T-cell (primary cell): Measurements from ENCODE around the gene S100A10. TPM values are rescaled to one million over a fixed set of nuclear protein-coding genes. Genes with fewer than 3 reads are reported as not detected.

Source experiments
- ATAC-seq, 4 experiments: fragments of 200-7000 bp in 3 of 4; fragments of 150-1000 bp in 1 of 4; cut with Tn5 transposase; replicated peaks in 1 of 4; 1 replicate in 3 of 4; 2 replicates in 1 of 4; pipeline ENCODE4 v1.10.0; 2021; ENCODE audit warnings: moderate library complexity in 3 of 4, mild to moderate bottlenecking in 2 of 4, moderate number of reproducible peaks in 1 of 4
- CTCF ChIA-PET, 2 donors: fragments of 300-600 bp; sonication (Branson Sonifier 250); formaldehyde crosslinking; loops; one replicate each; lab custom pipeline; 2022; ENCODE audit warnings: antibody characterized with exemption in 2 of 2; lab: Charles Lee
- POLR2A ChIA-PET, 2 donors: fragments of 300-600 bp; sonication (Branson Sonifier 250); formaldehyde crosslinking; loops; one replicate each; lab custom pipeline; 2022; ENCODE audit warnings: antibody characterized with exemption in 2 of 2; lab: Charles Lee
- DNase-seq, 35 experiments: peaks; one replicate each; pipeline versions ENCODE4 v3.0.0 to v3.0.0-alpha.2; 2013 to 2023
- H3K27ac ChIP-seq: one replicate; pipeline ENCODE4 v1.5.1; 2013; ENCODE audit warnings: low read length
- H3K27me3 ChIP-seq, 2 experiments: replicated peaks in 1 of 2; 1 replicate in 1 of 2; 2 replicates in 1 of 2; pipeline versions ENCODE4 v1.6.1 to v1.7.0; 2013; ENCODE audit warnings: low read length in 1 of 2, mixed read lengths in 1 of 2; ENCODE audit not compliant: control insufficient read depth in 2 of 2, insufficient read depth in 2 of 2; ENCODE audit errors: extremely low read depth in 1 of 2
- H3K36me3 ChIP-seq, 2 donors: 1 replicate in 1 of 2; 2 replicates in 1 of 2; pipeline versions ENCODE4 v1.6.1 to v1.7.0; 2013; ENCODE audit warnings: low read length in 1 of 2; ENCODE audit not compliant: control insufficient read depth in 2 of 2, insufficient read depth in 1 of 2; ENCODE audit errors: extremely low read depth in 1 of 2
- H3K4me1 ChIP-seq, 2 experiments: 1 replicate in 1 of 2; 2 replicates in 1 of 2; pipeline versions ENCODE4 v1.6.1 to v1.7.0; 2013; ENCODE audit warnings: low read length in 2 of 2, mixed read lengths in 1 of 2; ENCODE audit not compliant: insufficient read depth in 2 of 2, control insufficient read depth in 1 of 2; ENCODE audit errors: extremely low read depth in 1 of 2
- H3K4me3 ChIP-seq, 2 donors: 1 replicate in 1 of 2; 2 replicates in 1 of 2; pipeline versions ENCODE4 v1.5.1 to v1.7.0; 2013; ENCODE audit warnings: mild to moderate bottlenecking in 2 of 2, low read length in 1 of 2, moderate library complexity in 1 of 2; ENCODE audit not compliant: control insufficient read depth in 1 of 2; ENCODE audit errors: extremely low read depth in 1 of 2
- H3K9me3 ChIP-seq: 2 replicates; pipeline ENCODE4 v1.7.0; 2013
- H3K27ac Mint-ChIP-seq, 2 donors: one replicate each; pipeline ENCODE4 v1.8.0; 2020 to 2021; ENCODE audit warnings: mild to moderate bottlenecking in 2 of 2, mixed read lengths in 2 of 2
- H3K27me3 Mint-ChIP-seq, 2 donors: one replicate each; pipeline ENCODE4 v1.8.0; 2021 to 2022; ENCODE audit warnings: mixed read lengths in 2 of 2
- H3K36me3 Mint-ChIP-seq: one replicate; pipeline ENCODE4 v1.8.0; 2021; ENCODE audit warnings: mixed read lengths
- H3K4me1 Mint-ChIP-seq, 3 donors: one replicate each; pipeline ENCODE4 v1.8.0; 2020 to 2022; ENCODE audit warnings: mixed read lengths in 3 of 3, mild to moderate bottlenecking in 1 of 3
- H3K4me3 Mint-ChIP-seq, 3 donors: one replicate each; pipeline ENCODE4 v1.8.0; 2020 to 2022; ENCODE audit warnings: mild to moderate bottlenecking in 3 of 3, mixed read lengths in 3 of 3, moderate library complexity in 3 of 3
- H3K9me3 Mint-ChIP-seq, 3 donors: one replicate each; pipeline ENCODE4 v1.8.0; 2020 to 2022; ENCODE audit warnings: mixed read lengths in 3 of 3
- WGBS: methylation state at CpG from one replicate; pipeline ENCODE4 v1.1.5; 2013; ENCODE audit warnings: missing lambda C conversion rate; ENCODE audit not compliant: insufficient coverage; 5-methylcytosine and 5-hydroxymethylcytosine counted together
- total RNA-seq, 35 experiments: library from RNA in 6 of 35; stranded (reverse) in 6 of 35; fragments of 120-200 nt in 1 of 35; gene quantifications; one replicate each; pipeline versions ENCODE4 v1.2.1 to v1.2.4 and lab custom pipeline; 2013 to 2026

Gene S100A10
- total RNA-seq, 5 donors from 2014 or later (not counting 1 experiment from before 2014, with no cell fraction given), result 157 to 277 (median 264) TPM

DNA sequence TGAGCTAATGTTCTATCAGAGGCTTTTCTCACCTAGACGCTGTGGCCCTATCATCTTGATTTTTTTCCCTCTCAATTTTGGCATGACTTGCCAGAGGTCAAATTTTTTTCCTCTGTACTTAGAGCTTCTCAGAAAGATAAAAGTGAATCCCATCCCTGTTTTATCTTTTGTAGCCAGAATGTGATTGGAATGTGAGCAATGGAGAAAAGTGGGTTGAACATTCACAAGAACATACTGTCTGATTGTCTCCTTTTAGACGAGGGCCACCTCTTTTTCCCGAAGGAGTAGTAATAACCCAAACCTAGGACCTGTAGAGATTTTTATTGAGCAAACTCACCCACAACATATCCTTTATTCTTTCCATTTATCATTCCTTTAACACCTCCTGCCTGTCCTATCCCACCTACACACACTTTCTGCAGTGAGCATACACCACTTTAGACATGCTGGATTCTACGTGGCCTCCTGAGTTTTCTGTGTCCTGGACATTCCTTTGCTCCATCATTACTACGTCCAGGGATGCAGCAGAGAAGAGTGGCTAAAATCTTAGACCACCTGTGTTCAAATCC is 15.9 kb downstream of the S100A10 start:
- no peaks in the 10 kb centered on the region for H3K9me3 Mint-ChIP-seq
- Histone ChIP-seq H3K36me3 (peaks cover 3 to 22% of the 10 kb centered on the region in 2 donors), H3K4me1 (no peaks in the 10 kb centered on the region), H3K4me3 (no peak overlapping the region), H3K27ac (no peak overlapping the region), H3K27me3 (peaks cover 0 to 3% of the 10 kb centered on the region in 2 experiments), H3K9me3 (no peaks in the 10 kb centered on the region)
- ATAC-seq (no peak), DNase-seq (no peak)
- CTCF ChIA-PET, result no interaction called here
- POLR2A ChIA-PET, result interaction anchor here in 1 of 2 donors (0.6 kb wide), 1 partner anchor 1943 kb away, joined by 3 read pairs; no protein-coding TSS in a partner anchor
- H3K27me3 Mint-ChIP-seq, result no peaks in the 10 kb centered on the region
- no peak overlapping the region for H3K4me3 Mint-ChIP-seq
- H3K36me3 Mint-ChIP-seq, result peaks cover 24% of the 10 kb centered on the region
- 100% methylated on average over 4 of the region's 5 CpGs for WGBS
- H3K4me1 Mint-ChIP-seq, result peaks cover 6 to 10% (median 7%) of the 10 kb centered on the region in 3 donors
- no peak overlapping the region for H3K27ac Mint-ChIP-seq

DNA sequence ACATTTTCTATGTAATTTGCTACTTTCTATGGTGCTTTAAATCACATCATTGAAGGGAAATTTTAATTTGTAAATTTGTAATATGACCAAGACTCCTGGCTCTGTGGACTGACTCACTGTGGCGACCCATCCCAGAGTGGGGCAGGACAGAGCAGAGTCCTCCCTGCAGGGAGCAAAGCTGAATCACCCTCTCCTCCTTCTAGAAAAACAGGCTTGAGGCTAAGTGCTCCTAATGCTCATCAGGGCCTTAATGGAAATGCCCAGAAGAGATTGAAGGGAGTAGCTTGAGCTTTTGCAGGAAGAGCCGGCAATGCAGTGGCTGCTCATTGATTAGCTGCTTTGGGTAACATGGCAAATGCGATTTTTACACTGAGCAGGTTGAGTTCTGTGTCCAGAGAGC is 16.8 kb downstream of the S100A10 start:
- DNase-seq, result no peak
- Mint-ChIP-seq H3K9me3 (no peaks in the 10 kb centered on the region), H3K4me1 (peaks cover 6 to 14% (median 8%) of the 10 kb centered on the region in 3 donors), H3K27ac (no peak overlapping the region), H3K36me3 (peaks cover 17% of the 10 kb centered on the region), H3K27me3 (no peaks in the 10 kb centered on the region), H3K4me3 (no peak overlapping the region)
- H3K4me1 ChIP-seq, result no peaks in the 10 kb centered on the region
- H3K4me3 ChIP-seq, result no peak overlapping the region
- no peak overlapping the region for H3K27ac ChIP-seq
- WGBS, result no CpG with 5 or more reads among the region's 3 CpGs
- no peak for ATAC-seq
- CTCF ChIA-PET, result interaction anchor here in 1 of 2 donors (1.7 kb wide), 1 partner anchor 25 kb away, joined by 6 read pairs; no protein-coding TSS in a partner anchor
- H3K27me3 ChIP-seq, result peaks cover 0 to 3% of the 10 kb centered on the region in 2 experiments
- POLR2A ChIA-PET, result no interaction called here
- H3K9me3 ChIP-seq, result no peaks in the 10 kb centered on the region
- H3K36me3 ChIP-seq, result peaks cover 3 to 15% of the 10 kb centered on the region in 2 donors

DNA sequence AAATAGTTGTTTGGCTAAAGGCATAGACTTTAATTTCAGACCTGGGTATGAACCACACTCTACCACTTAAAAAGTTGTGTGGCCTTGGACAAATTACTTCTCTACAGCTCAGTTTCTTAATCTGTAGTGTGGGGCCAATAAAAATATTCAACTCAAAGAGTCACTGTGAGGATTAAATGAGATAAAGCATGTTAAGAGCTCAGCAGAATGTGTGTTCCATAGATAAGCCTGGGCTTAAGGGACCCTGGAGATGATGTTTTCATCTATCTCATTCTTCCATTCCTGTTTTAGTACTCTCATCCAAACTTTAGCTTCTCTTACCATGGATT is 17.7 kb downstream of the S100A10 start:
- CTCF ChIA-PET, result interaction anchor here (0.8 to 1.7 kb wide), 5 partner anchors 8 to 85 kb away, joined by 3 to 6 read pairs (median 5); no protein-coding TSS in a partner anchor

DNA sequence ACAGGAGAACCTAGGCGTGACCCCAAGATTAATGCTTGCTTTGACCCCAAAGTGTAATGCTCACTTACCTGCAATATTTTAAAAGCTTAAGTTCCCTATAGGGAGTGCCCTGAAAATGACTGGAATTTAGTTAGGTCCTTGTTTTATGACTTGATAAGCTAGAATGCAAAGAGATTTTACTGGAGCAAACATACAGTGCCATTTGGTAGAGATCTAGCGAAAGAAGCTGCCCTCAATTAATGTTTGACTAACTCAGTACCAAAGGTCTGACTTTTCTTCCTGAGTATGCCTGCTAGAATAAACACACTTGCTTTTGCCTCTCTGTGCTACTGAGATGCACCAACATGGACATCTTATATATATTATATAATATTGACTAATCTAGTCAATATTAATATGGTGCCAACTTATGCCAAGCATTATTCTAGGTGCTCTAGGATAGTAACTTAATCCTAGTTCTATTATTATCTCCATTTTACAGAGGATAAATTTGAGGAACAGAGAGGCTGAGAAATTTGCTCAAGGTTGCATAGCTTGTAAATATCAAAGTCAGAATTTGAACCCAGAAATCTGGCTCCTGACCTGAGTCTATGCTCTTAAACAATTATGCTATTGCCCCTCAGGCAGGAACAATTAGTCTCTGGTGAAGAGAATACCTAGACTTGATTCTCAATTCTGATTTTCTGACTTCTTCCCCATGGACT is 18.2 kb downstream of the S100A10 start:
- Histone ChIP-seq H3K4me3 (no peak overlapping the region), H3K36me3 (peaks cover 0 to 2% of the 10 kb centered on the region in 2 donors), H3K27ac (no peak overlapping the region), H3K4me1 (no peaks in the 10 kb centered on the region), H3K9me3 (no peaks in the 10 kb centered on the region), H3K27me3 (peaks cover 0 to 3% of the 10 kb centered on the region in 2 experiments)
- Mint-ChIP-seq H3K27me3 (no peaks in the 10 kb centered on the region), H3K4me1 (peaks cover 6 to 14% (median 8%) of the 10 kb centered on the region in 3 donors), H3K36me3 (peaks cover 5% of the 10 kb centered on the region), H3K27ac (no peak overlapping the region), H3K4me3 (no peak overlapping the region), H3K9me3 (no peaks in the 10 kb centered on the region)
- no peak for DNase-seq
- POLR2A ChIA-PET, result interaction anchor here in 1 of 2 donors (0.7 kb wide), 1 partner anchor 61 kb away, joined by 3 read pairs; no protein-coding TSS in a partner anchor
- CTCF ChIA-PET, result interaction anchor here (0.6 to 1.7 kb wide), 6 partner anchors 8 to 85 kb away, joined by 3 to 6 read pairs (median 4); no protein-coding TSS in a partner anchor
- ATAC-seq, result no peak
- no CpG with 5 or more reads among the region's 2 CpGs for WGBS

More for the DNA sequence above, 17.7 kb downstream of the S100A10 start:
- Mint-ChIP-seq H3K9me3 (no peaks in the 10 kb centered on the region), H3K36me3 (peaks cover 10% of the 10 kb centered on the region), H3K4me3 (no peak overlapping the region), H3K4me1 (peaks cover 6 to 14% (median 8%) of the 10 kb centered on the region in 3 donors), H3K27ac (no peak overlapping the region), H3K27me3 (no peaks in the 10 kb centered on the region)
- no peak for DNase-seq
- H3K9me3 ChIP-seq, result no peaks in the 10 kb centered on the region
- peaks cover 0 to 7% of the 10 kb centered on the region in 2 donors for H3K36me3 ChIP-seq
- ATAC-seq, result no peak
- H3K4me3 ChIP-seq, result no peak overlapping the region
- H3K27me3 ChIP-seq, result peaks cover 0 to 3% of the 10 kb centered on the region in 2 experiments
- no peaks in the 10 kb centered on the region for H3K4me1 ChIP-seq
- no peak overlapping the region for H3K27ac ChIP-seq
- POLR2A ChIA-PET, result no interaction called here

DNA sequence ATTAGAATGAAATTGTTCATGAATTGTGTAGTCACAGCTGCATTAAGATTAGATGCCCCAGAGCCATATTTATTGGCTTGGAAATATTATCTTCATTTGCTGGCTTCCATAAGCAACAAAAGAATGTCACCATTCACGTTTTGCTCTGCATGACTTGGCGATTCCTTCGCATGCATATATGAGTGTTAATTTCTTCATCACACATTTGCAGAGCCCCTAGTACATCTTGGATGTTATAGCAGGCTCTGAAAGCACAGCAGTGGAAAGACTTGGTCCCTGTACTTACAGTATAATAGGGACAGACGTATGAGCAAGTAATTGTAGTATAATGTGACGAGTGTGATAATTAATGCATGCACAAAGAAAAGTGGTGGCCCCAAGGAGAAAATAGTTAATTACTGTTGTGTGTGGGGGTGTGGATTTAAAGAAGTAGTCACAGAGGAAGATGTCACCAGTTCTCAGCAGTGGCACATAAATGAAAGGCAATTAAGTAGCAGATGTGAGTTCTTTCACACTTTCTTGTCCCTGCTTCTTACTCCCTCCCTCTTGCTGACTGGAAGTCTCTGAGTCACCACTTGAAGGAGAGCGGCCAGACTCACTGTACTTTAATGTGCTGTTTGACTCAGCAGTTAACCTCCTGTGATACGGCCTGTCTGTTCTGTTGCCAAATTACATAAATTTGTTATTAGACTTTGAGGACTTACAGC is 21.0 kb downstream of the S100A10 start:
- WGBS, result 35% methylated on average over 3 of the region's 7 CpGs
- Histone ChIP-seq H3K4me3 (no peak overlapping the region), H3K4me1 (peaks cover 0 to 5% of the 10 kb centered on the region in 2 experiments), H3K9me3 (no peaks in the 10 kb centered on the region), H3K27me3 (no peaks in the 10 kb centered on the region), H3K36me3 (no peaks in the 10 kb centered on the region), H3K27ac (no peak overlapping the region)
- DNase-seq (peak in 1 of 35 experiments; percentile 24), ATAC-seq (peak in 3 of 4 experiments; percentile 54 to 73 (median 54))
- Mint-ChIP-seq H3K36me3 (no peaks in the 10 kb centered on the region), H3K9me3 (no peaks in the 10 kb centered on the region), H3K27ac (peak overlapping the region in 1 of 2 donors; percentile 46), H3K4me1 (peaks cover 7 to 17% (median 10%) of the 10 kb centered on the region in 3 donors), H3K27me3 (no peaks in the 10 kb centered on the region), H3K4me3 (no peak overlapping the region)
- ChIA-PET POLR2A (interaction anchor here (0.5 to 0.6 kb wide), 2 partner anchors 44 to 337 kb away, joined by 4 to 9 read pairs; no protein-coding TSS in a partner anchor), CTCF (interaction anchor here in 1 of 2 donors (1.3 to 1.5 kb wide), 2 partner anchors 24 to 28 kb away, joined by 3 to 4 read pairs; no protein-coding TSS in a partner anchor)

DNA sequence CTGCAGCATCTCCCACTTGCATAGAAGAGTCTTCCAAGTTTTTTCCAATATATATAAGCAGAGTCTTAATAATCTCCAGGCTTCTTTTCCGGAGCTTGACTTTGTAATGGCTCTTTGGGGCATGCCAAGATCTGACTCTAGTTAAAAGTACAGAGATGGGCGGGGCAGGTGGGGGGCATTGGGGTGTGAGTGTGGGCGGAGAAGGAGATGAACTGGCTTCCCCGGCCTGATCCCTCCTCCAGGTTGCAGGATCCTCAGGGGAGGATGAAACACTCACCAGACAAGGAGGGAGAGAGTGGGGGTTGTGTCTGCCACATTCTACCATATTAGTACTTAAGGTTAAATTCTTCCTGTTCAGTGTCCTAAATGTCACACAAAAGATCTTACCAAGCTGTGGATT is 23.0 kb downstream of the S100A10 start:
- no peak for ATAC-seq
- H3K36me3 Mint-ChIP-seq, result no peaks in the 10 kb centered on the region
- POLR2A ChIA-PET, result no interaction called here
- H3K9me3 Mint-ChIP-seq, result no peaks in the 10 kb centered on the region
- H3K27ac ChIP-seq, result no peak overlapping the region
- no peak overlapping the region for H3K4me3 ChIP-seq
- H3K36me3 ChIP-seq, result no peaks in the 10 kb centered on the region
- H3K4me1 Mint-ChIP-seq, result peaks cover 8 to 17% (median 10%) of the 10 kb centered on the region in 3 donors
- no peaks in the 10 kb centered on the region for H3K27me3 ChIP-seq
- no peak for DNase-seq
- no peaks in the 10 kb centered on the region for H3K9me3 ChIP-seq
- WGBS, result 100% methylated on average over 1 of the region's 4 CpGs
- peaks cover 0 to 5% of the 10 kb centered on the region in 2 experiments for H3K4me1 ChIP-seq
- no peaks in the 10 kb centered on the region for H3K27me3 Mint-ChIP-seq
- no peak overlapping the region for H3K27ac Mint-ChIP-seq
- CTCF ChIA-PET, result interaction anchor here in 1 of 2 donors (0.9 to 4.3 kb wide), 3 partner anchors 13 to 30 kb away, joined by 3 to 95 read pairs (median 3); no protein-coding TSS in a partner anchor
- no peak overlapping the region for H3K4me3 Mint-ChIP-seq
